Measurements from ENCODE around the gene SPOCK2. TPM values are rescaled to one million over a fixed set of nuclear protein-coding genes. Genes with fewer than 3 reads are reported as not detected.
"Not testable (repeated sequence)": the region's sequence is repeated elsewhere in the genome, so short reads cannot be mapped to it uniquely, and the experiment has no call there.

The SPOCK2 gene
- total and polyA plus RNA-seq, 2 donors: 3.2 to 10.1 TPM

- H3K36me3 ChIP-seq (ENCODE audit: insufficient read depth): peaks cover 3% of the 10 kb centered on the region
- no peak overlapping the region for H3K27ac ChIP-seq (ENCODE audit: low read depth)
- H3K4me1 ChIP-seq (ENCODE audit: insufficient read depth): no peaks in the 10 kb centered on the region
- 100% methylated on average over 1 of the region's 1 CpG for WGBS
- no peak overlapping the region for H3K4me3 ChIP-seq (ENCODE audit: low read depth, low read length)
- DNase-seq (ENCODE audit: extremely low spot score): no peak
These were observed 33.0 kb upstream of the SPOCK2 start for GRCh38 chr10:72121389-72121788.

GRCh38 chr10:72116372-72116771 lies 28.0 kb upstream of the SPOCK2 start:
- H3K27ac ChIP-seq (ENCODE audit: low read depth): no peak overlapping the region
- WGBS: 95% methylated on average over 2 of the region's 2 CpGs
- H3K4me1 ChIP-seq (ENCODE audit: insufficient read depth): no peaks in the 10 kb centered on the region
- DNase-seq (ENCODE audit: extremely low spot score): no peak
- no peak overlapping the region for H3K4me3 ChIP-seq (ENCODE audit: low read depth, low read length)
- H3K36me3 ChIP-seq (ENCODE audit: insufficient read depth): peaks cover 3% of the 10 kb centered on the region

- no peak for DNase-seq (ENCODE audit: extremely low spot score)
- Histone ChIP-seq H3K4me3 (ENCODE audit: low read depth, low read length) (no peak overlapping the region), H3K36me3 (ENCODE audit: insufficient read depth) (peaks cover 3% of the 10 kb centered on the region), H3K27ac (ENCODE audit: low read depth) (no peak overlapping the region), H3K4me1 (ENCODE audit: insufficient read depth) (no peaks in the 10 kb centered on the region)
- WGBS: 83% methylated on average over 2 of the region's 2 CpGs
These were observed 26.5 kb upstream of the SPOCK2 start for GRCh38 chr10:72114706-72115450.

GRCh38 chr10:72110673-72111401 lies 22.5 kb upstream of the SPOCK2 start:
- DNase-seq (ENCODE audit: extremely low spot score): no peak
- Histone ChIP-seq H3K36me3 (ENCODE audit: insufficient read depth) (no peaks in the 10 kb centered on the region), H3K4me1 (ENCODE audit: insufficient read depth) (no peaks in the 10 kb centered on the region), H3K4me3 (ENCODE audit: low read depth, low read length) (no peak overlapping the region), H3K27ac (ENCODE audit: low read depth) (no peak overlapping the region)
- 94% methylated on average over 11 of the region's 11 CpGs for WGBS

DNA sequence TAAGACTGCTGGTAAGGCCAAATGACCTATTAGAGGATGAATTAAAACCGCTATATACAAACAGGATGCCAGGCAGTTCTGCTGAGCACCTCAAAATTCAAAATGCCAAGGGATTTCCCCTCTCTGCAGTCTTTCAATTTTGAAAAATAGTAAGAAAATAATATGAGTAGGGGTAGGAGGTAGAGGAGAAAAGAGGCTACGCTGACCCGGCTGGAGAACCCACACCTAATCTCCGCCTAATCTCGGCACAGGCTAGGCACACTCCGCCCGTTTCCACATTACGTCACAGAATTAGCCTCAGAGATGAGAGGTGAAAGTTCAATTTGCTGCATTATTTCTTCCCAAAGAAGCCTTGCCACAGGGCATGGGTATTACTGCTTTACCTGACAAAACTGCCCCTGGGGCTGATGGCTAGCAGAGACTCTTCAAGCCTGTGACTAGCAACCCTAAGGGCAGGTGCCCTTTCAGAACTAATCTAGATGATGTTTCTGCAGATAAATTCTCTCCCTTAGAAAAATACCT lies 21.3 kb upstream of the SPOCK2 start:
- Histone ChIP-seq H3K27ac (ENCODE audit: low read depth) (no peak overlapping the region), H3K36me3 (ENCODE audit: insufficient read depth) (no peaks in the 10 kb centered on the region), H3K4me1 (ENCODE audit: insufficient read depth) (no peaks in the 10 kb centered on the region), H3K4me3 (ENCODE audit: low read depth, low read length) (no peak overlapping the region)
- DNase-seq (ENCODE audit: extremely low spot score): no peak
- WGBS: 88% methylated on average over 8 of the region's 8 CpGs

- no peak for DNase-seq (ENCODE audit: extremely low spot score)
- Histone ChIP-seq H3K36me3 (ENCODE audit: insufficient read depth) (no peaks in the 10 kb centered on the region), H3K27ac (ENCODE audit: low read depth) (no peak overlapping the region), H3K4me1 (ENCODE audit: insufficient read depth) (no peaks in the 10 kb centered on the region), H3K4me3 (ENCODE audit: low read depth, low read length) (no peak overlapping the region)
- 36% methylated on average over 1 of the region's 1 CpG for WGBS
These were observed 20.7 kb upstream of the SPOCK2 start for GRCh38 chr10:72108830-72109635.

DNA sequence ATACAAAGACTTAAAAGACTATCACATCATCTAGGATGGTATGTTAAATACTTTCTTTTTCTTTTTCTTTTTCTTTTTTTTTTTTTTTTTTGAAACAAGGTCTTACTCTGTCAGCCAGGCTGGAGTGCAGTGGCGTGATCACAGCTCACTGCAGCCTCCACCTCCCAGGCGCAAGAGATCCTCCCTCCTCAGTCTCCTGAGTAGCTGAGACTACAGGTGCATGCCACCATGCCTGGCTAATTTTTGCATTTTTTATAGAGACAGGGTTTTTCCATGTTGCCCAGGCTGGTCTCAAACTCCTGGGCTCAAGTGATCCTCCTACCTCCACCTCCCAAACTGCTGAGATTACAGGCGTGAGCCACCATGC lies 19.6 kb upstream of the SPOCK2 start:
- not testable (repeated sequence) for H3K4me1 ChIP-seq (ENCODE audit: insufficient read depth); DNase-seq (ENCODE audit: extremely low spot score); H3K36me3 ChIP-seq (ENCODE audit: insufficient read depth); H3K4me3 ChIP-seq (ENCODE audit: low read depth, low read length); H3K27ac ChIP-seq (ENCODE audit: low read depth)
- WGBS: 97% methylated on average over 3 of the region's 3 CpGs

DNA sequence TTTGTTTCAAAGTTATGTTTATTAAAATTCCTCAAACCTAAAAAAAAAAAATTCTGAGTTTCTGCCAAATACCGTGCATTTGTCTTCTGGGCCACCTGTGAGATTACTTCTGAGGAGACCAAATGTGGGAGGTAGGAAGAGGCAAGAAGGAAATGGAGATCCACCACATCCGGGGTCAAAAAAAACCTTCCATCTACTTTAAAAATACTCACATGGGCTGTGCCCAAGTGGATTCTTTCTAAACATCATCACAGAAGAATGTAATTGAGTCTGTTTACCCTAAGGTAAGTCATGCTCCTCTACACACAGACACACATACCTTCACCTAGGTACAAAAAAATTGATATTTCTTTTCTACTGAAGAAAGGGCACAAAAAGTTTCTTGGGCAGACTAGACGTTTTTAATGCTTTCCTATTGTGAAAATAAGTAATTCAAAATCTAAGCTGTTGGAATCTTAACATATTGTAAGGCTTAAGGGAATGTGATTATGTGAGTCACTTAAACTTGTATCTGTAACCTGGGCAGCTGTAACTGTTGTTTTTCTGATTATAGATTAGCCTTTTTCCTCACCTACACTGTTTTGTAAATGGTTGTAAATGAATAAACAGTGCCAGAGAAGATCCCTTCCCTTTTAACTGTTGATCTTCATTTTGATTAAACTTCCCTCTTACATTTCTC lies 19.1 kb upstream of the SPOCK2 start:
- 51% methylated on average over 3 of the region's 3 CpGs for WGBS
- Histone ChIP-seq H3K27ac (ENCODE audit: low read depth) (no peak overlapping the region), H3K4me1 (ENCODE audit: insufficient read depth) (no peaks in the 10 kb centered on the region), H3K36me3 (ENCODE audit: insufficient read depth) (no peaks in the 10 kb centered on the region), H3K4me3 (ENCODE audit: low read depth, low read length) (no peak overlapping the region)
- no peak for DNase-seq (ENCODE audit: extremely low spot score)

DNA sequence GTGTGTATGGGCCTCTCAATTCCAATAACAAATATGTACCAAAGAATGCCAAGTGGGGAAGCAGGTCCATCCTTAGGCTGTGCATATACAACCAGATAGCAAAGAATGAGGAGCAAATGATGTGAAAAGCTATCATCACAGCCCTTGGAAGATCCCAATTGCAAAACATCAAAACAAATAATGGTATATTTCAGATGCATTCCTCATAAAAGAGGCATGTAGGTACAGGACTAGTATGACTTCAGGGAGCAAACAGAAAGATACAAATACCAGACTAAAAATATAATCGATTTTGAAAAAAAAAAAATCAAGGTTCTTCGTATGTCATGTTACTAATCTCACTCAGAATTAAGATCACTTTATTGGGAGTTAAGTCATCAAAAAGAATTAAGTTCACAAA lies 18.5 kb upstream of the SPOCK2 start:
- 87% methylated on average over 2 of the region's 2 CpGs for WGBS
- Histone ChIP-seq H3K4me1 (ENCODE audit: insufficient read depth) (no peaks in the 10 kb centered on the region), H3K4me3 (ENCODE audit: low read depth, low read length) (no peak overlapping the region), H3K27ac (ENCODE audit: low read depth) (no peak overlapping the region), H3K36me3 (ENCODE audit: insufficient read depth) (no peaks in the 10 kb centered on the region)
- DNase-seq (ENCODE audit: extremely low spot score): no peak

DNA sequence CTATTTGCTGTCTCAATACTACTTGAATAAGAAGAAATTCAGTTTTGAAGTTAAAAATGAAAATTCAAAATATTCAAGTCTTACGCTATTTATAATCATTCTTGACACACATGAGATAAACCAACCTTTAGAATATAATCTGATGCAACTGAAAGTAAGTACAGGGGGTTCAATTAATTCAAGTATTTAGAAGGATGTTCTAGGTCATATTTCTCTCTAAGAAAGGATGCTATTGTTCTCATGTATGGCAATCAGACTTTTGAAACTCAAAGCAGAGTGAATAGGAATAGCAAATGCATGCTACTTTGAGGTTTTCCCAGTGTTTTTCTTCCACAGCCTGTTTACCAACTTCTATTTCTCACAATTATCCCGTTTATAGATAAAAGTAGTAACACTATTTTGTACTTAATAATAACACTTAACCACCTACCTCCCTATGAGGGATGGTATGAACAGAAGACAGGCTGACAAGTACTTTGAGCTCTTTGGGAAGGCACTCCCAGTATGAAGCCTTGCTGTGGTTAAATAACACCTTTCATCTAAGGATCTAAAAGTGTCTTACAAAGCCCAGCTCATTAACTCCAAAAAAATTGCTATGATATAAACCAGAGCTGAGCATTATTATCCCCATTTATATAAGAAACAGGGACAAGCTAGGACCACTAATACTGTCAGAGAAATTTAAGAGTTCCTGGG lies 18.0 kb upstream of the SPOCK2 start:
- H3K27ac ChIP-seq (ENCODE audit: low read depth): no peak overlapping the region

GRCh38 chr10:72105710-72106109 lies 17.4 kb upstream of the SPOCK2 start:
- DNase-seq (ENCODE audit: extremely low spot score): no peak
- WGBS: 92% methylated on average over 5 of the region's 5 CpGs
- Histone ChIP-seq H3K4me1 (ENCODE audit: insufficient read depth) (no peaks in the 10 kb centered on the region), H3K36me3 (ENCODE audit: insufficient read depth) (peaks cover 1% of the 10 kb centered on the region), H3K27ac (ENCODE audit: low read depth) (no peak overlapping the region), H3K4me3 (ENCODE audit: low read depth, low read length) (no peak overlapping the region)

More for the DNA sequence above, 18.0 kb upstream of the SPOCK2 start:
- no peak for DNase-seq (ENCODE audit: extremely low spot score)
- no peaks in the 10 kb centered on the region for H3K4me1 ChIP-seq (ENCODE audit: insufficient read depth)
- WGBS: 89% methylated on average over 2 of the region's 2 CpGs
- no peaks in the 10 kb centered on the region for H3K36me3 ChIP-seq (ENCODE audit: insufficient read depth)
- no peak overlapping the region for H3K4me3 ChIP-seq (ENCODE audit: low read depth, low read length)

- Histone ChIP-seq H3K36me3 (ENCODE audit: insufficient read depth) (peaks cover 1% of the 10 kb centered on the region), H3K27ac (ENCODE audit: low read depth) (no peak overlapping the region), H3K4me3 (ENCODE audit: low read depth, low read length) (no peak overlapping the region), H3K4me1 (ENCODE audit: insufficient read depth) (no peaks in the 10 kb centered on the region)
- no peak for DNase-seq (ENCODE audit: extremely low spot score)
- WGBS: 96% methylated on average over 9 of the region's 9 CpGs
These were observed 16.7 kb upstream of the SPOCK2 start for GRCh38 chr10:72105098-72105475.
